Measurements from ENCODE around the gene HPCAL1.
A peak's percentile ranks its signal among the peaks of the same experiment; 100 is the strongest.

Gene HPCAL1

DNA sequence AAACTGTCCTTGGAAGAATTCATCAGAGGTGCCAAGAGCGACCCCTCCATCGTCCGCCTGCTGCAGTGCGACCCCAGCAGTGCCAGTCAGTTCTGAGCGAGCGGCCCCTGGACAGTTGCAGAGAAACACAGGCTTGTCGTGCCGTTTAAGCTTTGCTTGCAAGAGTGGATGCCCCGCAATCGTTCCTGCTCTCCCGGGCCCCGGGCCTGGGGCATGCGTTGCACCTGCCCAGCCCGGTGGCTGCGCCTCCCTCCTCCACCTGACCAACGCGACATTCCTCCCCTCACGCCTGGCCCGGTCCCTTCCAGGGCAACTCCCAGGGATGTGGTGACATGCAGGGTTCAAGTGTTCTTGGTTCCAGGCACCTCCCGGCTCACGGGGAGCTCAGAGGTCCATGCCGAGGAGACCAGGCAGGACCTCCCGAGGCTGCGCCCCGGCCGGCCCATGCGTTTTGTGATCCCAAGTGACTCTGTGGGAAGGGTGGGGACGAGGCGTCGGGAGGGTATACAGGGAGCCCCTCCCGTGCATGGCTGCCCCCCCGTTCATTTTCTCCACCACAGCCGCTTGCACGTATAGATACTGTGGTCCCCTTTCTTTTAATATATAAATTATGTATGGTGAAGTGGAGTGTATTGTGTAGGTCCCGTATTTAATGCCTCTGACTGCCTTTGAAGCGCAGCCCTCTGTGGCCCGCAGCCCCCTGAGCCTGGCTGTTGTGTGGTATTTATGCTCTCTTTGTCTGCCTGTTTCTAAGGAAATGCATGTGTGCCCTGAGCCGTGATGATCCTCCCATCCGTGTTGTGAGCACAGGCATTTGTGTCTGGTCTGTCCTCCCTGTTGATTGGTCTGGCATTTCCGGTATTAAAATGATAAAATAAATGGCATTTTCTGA, 124.3 kb downstream of the HPCAL1 start:
- no peak for DNase-seq (ENCODE audit: low spot score)

DNA sequence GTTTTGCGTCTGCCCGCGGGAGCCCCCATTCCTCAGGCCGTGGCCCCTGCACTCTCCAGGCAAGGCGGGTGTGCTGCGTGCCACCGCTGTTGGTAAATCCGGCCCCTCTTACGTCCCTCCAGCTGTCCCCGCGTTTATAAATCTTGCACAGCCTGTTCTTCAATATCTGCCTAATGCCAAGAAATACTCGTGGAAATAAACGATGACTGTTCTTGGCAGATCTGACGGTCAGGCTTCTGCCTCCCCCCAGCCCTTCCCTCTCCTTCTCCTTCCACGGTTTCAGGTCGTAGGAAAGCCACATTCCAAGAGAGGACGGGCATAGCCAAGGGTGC, 124.9 kb downstream of the HPCAL1 start:
- DNase-seq (ENCODE audit: low spot score): no peak

DNA sequence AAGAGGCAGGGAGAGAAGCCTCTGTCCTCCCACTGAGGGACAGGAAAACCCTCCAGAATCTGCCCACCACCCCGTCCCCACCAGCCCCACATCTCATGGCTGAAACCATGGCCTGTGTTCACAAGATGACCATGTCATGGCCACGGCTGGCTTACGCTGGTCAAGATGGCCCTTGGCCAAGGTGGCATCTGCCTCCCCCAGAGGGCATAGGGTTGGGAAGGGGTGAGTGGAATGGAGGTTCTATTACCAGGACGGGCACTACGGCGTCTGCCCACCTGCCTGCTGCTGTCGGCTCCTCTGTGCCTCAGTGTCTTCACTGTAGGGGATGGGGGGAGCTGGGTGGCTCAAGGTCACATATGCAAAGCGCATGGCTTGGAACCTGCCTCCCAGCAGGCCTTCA, 125.7 kb downstream of the HPCAL1 start:
- no peak for DNase-seq (ENCODE audit: low spot score)

DNA sequence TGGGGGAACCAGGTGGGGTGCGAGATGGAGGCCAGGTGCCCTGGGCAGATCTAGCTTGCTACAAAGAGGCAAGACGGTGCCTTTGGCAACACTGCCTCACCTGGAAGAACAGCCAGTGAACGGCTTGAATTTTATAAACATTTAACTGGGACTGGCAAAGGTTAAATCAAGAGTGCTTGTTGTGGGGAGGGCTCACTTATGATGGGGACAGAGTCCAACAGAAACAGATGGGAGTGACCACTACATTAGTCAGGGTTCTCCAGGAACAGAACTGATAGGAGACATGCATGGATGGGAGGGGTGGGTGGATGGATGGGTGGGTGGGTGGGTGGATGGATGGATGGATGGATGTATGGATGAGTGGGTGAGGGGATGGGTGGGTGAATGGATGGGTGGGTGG, 126.2 kb downstream of the HPCAL1 start:
- no peak for DNase-seq (ENCODE audit: low spot score)

DNA sequence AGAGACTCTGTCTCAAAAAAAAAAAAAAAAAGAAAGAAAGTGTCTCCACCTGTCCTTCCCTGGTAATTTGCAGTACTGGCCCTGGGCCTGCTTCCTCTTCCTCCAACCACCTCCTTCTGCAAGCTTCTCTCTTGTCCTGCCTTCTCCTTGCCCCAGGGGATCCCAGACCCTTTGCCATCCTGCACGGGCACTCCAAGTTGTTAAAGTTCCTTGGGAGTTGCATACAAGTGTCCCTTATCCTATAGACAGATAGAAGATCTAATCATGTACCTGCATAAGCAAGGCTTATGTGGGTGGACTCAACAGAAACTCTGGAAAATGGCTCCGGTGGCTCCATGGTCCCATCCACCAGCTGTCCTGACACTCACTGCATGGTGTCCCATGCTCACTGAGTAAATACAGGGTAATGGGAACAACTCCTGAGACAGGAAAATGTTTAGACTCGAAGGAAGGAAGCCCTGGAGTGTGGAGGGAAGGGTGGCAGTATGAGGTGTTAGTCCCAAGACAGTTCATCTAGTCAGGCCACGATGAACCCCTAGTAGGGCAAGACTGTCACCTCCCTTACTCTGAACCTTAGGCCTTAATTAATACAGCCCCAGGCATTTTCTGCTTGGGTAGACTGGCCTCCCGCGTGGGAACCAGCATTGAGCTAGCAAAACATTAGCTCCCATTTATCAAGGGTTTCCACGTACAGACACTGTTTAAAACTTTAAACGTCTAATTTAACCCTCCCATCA, 128.3 kb downstream of the HPCAL1 start:
- DNase-seq (ENCODE audit: low spot score): no peak

DNA sequence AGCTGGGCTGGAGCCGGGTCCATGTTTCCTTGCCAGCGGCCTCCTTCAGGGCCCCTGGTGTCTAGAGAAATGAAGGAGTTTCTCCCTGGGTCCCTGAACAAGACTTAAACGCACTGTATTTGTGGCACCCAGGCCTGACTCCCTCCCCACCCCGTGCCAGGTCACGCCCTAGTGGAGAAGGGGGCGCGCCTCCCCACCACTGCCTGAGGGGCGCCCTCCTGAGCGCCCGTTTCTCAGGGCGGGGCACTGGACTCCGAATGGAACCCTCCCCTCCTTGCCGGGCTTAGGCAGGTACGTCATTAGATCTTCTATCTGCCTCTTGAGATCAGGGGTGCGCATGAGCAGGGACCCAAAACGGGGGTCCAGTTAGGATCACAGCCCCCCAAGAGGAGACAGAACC, 129.1 kb downstream of the HPCAL1 start:
- DNase-seq (ENCODE audit: low spot score): no peak

DNA sequence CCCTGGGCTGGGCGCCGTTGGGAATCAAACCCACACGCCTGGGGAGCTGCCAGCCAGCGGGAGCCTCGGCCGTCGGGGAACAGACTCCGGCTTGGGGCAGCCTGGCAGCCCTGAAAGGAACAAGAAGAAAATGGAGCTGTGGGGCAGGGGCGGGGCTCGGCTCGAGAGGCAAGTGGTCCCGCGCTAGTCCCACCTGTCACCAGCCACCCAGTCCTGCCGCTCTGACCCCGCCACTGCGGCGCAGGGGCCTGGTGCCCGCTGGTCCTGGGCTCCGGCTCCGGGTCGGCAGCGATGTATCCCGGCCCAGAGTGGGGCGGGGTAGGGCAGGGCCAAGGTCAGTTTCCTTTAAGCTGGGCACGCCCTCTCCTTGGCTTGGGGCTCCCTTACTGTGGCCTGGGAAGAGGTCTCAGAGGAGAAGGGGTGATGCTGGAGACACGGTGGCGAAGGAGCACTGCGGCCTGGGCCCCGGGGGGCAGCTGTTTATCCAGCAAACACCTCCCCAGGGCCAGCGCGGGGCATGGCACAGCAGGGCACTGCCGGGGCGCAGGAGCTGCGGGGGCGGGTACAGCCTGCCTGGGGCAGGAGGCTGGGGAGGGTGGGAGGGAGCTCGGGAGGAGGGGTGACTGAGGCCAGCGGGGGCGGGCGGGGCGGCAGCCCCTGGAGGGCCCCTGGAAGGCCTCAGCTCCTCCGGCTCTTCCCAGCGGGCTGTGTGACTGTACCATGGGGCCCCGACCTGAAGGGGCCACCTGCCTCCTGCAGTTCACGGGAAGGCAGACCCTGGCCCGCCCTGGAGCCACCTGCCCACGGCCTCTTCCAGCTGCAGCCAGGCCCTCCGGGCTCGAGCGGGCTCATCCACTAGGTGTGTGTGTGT, 129.8 kb downstream of the HPCAL1 start:
- no peak for DNase-seq (ENCODE audit: low spot score)

GRCh38 chr2:10433264-10433946, 130.7 kb downstream of the HPCAL1 start:
- DNase-seq (ENCODE audit: low spot score): no peak

DNA sequence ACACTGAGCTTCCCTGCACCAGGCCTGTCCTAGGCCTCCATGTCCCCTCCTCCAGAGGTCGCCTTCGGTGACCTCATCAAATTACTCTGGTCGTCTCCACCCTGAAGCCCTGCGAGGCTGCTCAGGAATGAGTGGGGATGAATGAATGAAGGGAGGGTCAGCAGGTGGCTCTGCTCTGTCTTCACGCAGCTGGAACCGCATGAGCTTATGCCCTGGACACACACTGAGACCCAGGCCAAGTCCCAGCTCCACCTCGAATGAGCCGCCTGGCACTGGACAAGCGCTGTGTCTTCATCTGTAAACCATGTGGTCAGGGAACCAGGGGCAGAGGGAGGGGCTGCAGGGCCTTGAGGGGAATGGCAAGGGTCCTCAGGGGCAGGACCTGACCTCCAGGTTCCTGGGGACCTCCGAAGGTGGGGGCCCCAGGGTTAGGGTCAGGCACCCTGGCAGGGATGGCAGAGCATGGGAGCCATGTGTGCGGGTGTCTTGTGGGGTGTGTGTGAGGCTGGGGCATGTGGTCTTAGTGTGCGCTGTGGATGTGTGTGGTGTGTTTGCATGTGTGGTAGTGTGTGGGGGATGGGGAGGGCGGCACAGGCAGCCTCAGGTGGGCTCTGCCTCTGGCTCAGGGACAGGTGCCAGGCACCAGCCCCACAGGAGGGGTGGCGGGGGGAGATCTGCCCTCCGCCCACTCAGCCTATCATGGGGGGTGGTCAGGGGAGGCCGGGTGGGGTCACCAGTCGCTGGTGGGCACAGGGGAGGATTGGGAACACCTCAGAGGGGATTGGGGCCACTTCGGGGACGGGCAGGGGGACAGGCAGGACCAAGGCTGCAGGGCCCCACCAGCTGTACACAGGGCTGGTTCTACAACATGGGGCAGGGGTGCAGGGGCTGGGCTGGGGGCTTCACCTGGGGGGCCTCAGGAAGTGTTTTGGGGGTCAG, 131.5 kb downstream of the HPCAL1 start:
- no peak for DNase-seq (ENCODE audit: low spot score)

DNA sequence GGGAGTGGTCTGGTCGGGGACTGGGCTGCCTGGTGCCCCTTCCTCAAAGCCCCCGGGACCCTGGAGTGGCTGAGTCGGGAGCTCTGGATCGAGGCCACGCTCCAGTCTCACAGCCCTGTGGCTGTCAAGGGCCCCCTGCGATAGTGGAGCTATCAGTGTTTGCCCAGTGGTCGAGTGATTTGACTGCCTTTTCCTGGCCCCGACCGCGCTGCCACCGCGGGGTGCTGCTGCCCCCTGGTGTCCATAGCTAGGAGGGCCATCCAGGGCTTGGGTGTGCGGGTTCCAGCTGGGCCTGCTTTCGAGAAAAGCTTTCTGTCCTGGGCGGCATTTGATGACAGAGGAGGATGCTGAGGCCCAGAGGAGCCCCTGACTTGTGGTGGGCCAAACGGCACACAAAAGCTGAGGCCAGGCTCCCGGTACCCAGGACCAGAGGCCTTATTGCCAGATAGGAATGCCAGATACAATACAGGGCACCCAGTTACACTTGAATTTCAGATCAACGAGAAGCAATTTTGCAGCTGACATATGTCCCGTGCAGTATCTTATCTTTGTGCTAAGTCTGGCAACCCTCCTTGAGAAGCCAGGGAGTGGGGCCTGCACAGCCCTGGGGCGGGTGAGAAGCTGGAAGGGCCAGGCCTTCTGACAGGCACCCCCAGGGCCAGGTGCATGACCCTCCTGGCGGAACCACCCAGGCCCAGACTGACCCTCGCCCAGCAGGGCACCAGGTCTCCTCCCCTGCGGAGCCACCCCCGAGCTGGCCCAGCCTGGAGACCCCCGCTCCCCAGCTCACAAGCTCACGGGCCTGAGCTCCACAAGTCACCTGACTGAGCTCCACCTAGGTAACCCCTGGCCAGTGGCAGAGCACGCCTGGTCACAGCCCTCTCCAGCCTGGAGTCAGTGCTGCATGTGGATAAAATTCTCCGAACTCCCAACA, 132.4 kb downstream of the HPCAL1 start:
- DNase-seq (ENCODE audit: low spot score): peak; percentile 86

DNA sequence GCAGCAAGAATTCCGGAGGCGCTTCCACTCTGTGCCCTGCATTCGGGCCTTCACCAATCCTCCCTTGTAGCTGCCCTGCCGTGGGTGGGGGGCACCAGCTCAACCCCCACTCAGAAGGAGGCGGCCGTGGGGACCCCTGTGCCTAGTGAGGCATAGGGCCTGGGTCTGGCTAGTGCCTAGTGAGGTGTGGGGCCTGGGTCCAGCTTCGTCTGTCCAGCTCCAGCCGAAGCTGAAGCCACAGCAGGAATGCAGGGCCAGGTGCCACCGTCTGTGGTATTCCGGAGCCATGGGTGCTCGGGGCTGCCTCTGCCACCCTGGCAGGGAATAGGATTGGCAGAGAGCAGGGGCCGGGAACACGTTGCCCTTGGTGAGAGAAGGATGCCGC, 133.1 kb downstream of the HPCAL1 start:
- DNase-seq (ENCODE audit: low spot score): no peak

- DNase-seq (ENCODE audit: low spot score): no peak
Measured at GRCh38 chr2:10436583-10437110, 133.9 kb downstream of the HPCAL1 start.

DNA sequence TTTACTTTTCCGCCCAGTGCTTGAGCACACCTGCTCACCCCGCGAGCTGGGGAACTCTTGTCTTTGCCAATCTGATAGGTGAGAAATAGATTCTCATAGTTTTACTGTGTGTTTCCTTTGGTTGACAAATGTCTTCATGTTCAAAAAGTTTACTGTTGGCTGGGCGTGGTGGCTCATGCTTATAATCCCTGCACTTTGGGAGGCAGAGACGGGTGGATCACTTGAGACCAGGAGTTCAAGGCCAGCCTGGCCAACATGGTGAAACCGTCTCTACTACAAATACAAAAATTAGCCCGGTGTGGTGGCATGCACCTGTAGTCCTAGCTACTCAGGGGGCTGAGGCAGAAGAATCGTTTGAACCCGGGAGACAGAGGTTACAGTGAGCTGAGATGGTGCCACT, 135.1 kb downstream of the HPCAL1 start:
- no peak for DNase-seq (ENCODE audit: low spot score)

GRCh38 chr2:10438688-10439087, 136.0 kb downstream of the HPCAL1 start:
- DNase-seq (ENCODE audit: low spot score): no peak

GRCh38 chr2:10439185-10439879, 136.6 kb downstream of the HPCAL1 start:
- DNase-seq (ENCODE audit: low spot score): no peak

DNA sequence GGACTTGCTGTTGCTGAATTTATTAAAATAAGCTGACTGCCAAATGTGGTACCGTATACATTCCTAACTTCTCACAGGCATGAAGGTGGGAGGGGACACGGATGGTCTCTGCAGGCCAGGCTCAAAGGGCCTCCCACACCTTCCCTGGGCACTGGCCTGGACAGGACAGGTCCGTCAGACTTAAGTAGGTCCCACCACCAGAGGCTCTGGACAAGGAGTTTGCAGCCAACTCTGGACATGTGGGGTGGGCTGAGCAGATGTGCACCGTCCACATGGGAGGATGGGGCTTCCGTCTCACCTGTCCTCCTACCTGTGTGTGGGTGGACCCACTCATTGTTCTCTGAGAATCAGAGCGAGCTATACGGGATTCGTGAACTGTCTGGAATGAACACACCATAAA, 137.3 kb downstream of the HPCAL1 start:
- DNase-seq (ENCODE audit: low spot score): no peak

DNA sequence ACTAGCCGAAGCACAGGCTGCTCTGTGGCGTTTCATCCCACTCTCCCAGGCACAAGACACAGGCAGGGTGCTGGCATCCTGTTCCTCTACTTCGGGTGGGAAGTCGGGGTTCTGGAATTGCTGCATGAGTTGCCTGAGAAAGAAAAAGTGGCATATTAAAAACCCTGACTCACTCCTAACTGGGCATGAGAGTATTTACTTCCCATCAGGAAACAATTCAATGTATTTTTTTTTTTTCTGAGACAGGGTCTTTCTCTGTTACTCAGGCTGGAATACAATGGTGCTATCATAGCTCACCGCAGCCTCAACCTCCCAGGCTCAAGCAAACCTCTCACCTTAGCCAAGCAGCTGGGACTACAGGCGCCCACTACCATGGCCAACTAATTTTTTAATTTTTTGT, 138.0 kb downstream of the HPCAL1 start:
- no peak for DNase-seq (ENCODE audit: low spot score)

GRCh38 chr2:10441948-10442347, 139.2 kb downstream of the HPCAL1 start:
- DNase-seq (ENCODE audit: low spot score): no peak
